Embryonic facial prominence (tissue), 1 donor: ENCODE measurements around the gene AGPAT3.

Experiments
- DNase-seq: peaks from one replicate; pipeline ENCODE4 v3.0.0-alpha.2; 2016; ENCODE audit errors: extremely low spot score

AGPAT3 gene

GRCh38 chr21:44018813-44019567, 154.0 kb downstream of the AGPAT3 start:
- DNase-seq = no peak

DNA sequence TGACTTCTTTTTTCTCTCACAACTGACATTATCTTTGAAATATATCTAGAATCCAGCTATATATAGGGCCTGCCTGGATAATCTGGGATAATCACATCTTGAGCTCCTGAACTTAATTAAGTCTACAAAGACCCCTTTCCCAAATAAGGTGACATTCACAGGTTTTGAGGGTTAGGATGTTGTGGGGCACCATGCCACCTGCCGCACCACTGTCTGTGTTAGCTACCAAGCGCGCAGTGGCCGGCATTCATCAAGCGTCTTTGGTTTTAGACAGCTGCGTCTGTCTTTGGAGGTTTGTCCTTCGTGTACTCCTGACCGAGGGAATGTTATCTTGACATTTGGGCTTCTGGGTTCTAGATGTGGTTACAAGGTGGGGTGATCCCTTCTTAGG, 154.5 kb downstream of the AGPAT3 start:
- DNase-seq = no peak

DNA sequence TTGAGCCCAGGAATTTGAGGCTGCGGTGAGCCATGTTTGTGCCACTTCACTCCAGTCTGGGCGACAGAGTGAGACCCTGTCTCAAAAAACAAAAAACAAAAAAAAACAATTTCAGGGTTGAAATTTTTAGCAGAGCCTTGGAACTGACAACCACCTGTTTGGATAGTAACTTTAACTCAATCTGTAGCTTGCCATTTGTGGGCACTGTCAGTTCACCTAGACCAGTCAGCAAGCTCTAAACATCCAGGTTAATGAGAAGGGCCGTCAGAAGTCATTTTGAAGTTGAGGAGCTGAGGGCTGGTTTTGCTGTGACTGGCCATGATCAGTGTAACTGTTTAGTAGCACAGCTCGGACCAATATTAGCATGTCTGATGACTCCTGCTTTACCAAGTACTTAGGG, 155.5 kb downstream of the AGPAT3 start:
- no peak for DNase-seq

DNA sequence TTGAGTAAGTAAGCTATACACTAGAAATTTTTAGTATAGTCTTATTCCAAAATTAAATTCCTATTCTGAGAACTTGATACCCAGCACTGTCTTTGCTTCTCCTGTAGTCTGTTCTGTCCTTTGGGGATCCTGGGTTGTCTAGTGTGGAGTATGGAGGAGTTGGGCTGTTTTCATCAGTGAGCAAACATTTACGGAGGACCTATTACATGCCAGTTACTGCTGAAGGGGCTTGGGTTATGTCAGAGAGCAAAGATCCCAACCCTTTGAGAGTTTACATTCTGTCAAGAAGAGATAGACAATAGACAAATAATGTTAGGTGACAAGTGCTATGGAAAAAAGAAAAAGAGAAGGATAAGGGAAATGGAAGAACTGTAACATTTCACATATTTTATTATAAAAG, 156.0 kb downstream of the AGPAT3 start:
- DNase-seq = no peak

DNA sequence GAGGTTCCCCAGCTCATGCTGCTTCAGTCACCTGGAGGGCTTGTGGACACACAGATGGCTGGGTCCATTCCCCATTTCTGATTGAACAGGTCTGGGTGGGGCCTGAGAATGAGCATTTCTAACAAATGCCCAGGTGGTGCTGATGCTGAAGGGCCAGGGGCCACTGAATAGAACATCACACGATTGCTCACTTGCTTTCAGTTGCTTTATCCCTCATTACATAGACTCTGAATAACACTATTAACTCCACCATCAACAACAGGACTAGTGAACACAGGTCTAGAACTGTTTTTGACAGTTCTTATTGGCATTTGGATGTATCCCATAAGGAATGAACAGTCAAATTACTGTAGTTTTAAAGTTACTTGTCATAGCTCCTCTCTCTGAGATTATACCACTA, 159.2 kb downstream of the AGPAT3 start:
- DNase-seq = no peak

DNA sequence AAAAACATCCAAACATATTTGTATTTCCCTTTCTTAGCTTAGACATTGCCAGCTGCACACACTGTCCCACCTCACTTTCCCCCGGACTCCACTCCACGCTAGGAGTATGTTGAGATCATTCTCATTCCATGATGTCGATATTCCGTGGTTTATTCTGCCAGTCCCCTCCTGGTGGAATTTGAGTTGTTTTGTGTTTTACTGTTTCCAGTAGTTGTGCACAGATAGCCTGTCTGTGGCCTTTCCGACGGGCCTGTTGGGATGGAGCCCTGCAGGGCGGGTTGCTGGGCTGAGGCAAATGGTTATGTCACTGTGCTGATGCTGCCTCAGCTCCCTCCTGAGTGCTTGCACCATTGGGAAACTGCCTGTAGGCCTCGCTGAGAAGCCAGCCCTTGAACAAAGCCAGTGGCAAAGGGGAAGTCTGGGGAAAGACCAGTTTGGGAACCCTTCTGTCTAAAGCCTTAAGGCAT, 159.9 kb downstream of the AGPAT3 start:
- no peak for DNase-seq

DNA sequence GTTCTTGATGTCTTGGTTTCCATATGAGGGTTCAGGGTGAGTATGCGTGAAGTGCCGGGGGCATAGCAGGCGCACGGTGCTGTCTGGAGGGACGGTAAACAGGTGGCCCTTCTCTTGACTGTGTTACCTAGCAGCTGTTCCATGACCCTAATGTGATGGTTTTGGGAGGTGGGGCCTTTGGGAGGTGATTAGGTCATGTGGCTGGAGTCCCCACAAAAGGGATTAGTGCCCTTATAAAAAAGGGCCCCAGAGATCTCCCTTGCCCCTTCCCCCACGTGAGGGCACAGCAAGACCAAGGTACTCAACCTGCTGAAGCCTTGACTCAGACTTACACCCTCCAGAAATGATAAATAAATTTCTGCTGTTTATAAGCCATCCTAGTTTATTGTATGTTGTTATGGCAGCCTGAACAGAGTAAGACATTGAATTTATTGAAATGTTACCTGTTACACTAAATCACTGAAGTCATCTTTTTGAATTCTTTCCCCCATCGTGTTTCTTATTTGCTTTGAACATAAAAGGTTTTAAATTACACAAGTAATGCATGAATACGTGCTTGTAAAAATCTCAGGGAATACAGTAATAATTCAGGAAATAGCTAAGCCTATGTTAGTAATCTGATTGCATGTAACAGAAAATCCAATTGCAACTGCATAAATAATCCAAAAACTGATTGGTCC, 162.7 kb downstream of the AGPAT3 start:
- no peak for DNase-seq

DNA sequence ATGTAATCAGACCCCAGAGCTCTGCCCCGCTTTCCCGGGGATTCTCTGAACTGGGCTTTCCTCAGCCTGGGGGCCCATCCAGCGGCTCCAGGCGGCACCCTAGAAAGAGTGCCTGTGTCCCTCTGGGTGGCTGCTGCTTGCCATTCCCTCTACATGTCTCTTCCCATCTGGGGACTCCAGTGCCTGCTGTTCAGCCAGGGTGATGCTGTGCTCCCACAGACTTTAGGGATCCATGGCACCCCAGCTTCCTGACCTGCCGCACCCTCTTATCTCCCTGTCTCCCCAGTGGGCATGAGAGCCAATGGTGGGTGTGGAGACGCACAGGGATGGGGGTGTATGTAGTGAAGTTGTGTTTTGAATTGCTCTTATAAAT, 163.2 kb downstream of the AGPAT3 start:
- DNase-seq = no peak

DNA sequence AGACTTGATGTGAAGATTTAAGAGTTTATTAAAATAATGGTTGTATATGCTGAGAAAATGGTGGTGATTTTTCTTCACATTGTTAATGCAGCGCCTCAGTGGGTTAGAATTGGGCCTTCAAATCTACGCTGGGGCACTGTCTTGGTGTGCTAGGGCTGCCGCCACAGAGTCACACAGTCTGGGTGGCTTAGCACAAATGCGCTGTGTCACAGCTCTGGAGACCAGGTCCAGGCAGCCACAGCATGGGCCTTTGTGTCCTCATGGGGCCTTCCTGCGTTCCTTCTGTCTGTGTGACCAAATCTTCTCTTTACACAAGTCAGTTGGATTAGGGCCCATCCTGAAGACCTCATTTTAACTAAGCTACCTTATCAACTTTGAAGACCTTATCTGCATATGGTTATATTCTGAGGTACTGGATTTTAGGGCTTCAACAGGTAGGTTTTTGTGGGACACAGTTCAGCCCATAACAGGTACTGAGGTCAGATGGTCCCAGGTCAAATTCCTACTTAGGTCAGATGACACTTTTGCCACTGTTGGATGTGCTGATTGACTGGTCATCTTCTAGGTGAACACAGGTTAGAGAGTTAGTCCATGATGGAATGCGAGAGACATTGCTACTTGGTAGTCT, 164.6 kb downstream of the AGPAT3 start:
- DNase-seq = no peak

DNA sequence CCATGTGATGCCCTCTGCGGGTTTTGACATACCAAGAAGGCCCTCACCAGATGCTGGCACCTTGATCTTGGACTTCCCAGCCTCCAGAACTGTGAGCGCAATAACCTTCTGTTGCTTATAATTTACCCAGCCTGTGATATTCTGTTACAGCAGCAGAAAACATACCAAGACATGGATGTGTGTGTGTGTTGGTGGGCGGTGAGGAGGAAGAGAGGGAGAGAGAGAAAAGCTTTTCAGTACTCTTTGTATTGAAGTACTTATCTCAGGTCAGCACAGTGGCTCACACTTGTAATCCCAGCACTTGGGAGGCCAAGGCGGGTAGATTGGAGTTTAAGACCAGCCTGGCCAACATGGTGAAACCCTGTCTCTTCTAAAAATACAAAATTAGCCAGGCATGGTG, 170.2 kb downstream of the AGPAT3 start:
- no peak for DNase-seq
